Activated CD4-positive, alpha-beta T cell treated with anti-CD3 and anti-CD28 coated beads, Interleukin-2, amount 50 U/mL, for 1 hour (primary cell): ENCODE measurements around the gene RMND1.
"Not testable (repeated sequence)": the region's sequence is repeated elsewhere in the genome, so short reads cannot be mapped to it uniquely, and the experiment has no call there.

Source experiments
- DNase-seq: peaks from one replicate; pipeline ENCODE4 v3.0.0-alpha.2; 2020

Gene RMND1

DNA sequence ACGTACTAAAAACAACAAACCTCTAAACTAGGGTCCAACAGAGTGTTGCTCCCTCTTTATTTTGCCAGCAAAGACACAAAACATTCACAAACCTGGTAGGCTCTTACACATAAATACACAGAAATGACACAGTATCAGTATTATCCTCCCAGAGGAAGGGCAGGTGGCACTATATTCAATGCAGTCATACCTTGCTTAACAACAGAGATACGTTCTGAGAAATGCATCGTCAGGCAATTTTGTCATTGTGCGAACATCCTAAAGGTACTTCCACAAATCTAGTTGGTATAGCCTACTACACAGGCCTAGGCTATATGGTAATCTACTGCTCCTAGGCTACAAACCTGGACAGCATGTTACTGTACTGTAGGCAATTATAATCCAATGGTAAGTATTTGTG lies 70.2 kb downstream of the RMND1 start:
- DNase-seq = no peak

DNA sequence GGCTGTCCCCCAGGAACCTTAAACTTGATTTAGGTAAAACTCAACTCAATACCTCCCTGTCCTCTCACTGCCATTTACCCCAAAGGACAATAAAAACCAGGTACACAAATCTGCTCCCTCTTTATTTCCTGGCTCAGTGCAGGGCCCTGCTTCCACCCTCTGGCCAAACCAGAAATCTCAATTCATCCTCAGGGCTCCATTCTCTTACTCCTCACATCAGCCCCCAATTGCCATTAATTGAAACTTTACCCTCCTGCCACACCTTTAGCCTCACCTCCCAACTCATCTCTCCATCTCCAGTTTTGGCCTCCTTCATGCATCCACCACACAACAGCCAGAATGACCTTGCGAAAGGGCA lies 71.1 kb downstream of the RMND1 start:
- DNase-seq = no peak

DNA sequence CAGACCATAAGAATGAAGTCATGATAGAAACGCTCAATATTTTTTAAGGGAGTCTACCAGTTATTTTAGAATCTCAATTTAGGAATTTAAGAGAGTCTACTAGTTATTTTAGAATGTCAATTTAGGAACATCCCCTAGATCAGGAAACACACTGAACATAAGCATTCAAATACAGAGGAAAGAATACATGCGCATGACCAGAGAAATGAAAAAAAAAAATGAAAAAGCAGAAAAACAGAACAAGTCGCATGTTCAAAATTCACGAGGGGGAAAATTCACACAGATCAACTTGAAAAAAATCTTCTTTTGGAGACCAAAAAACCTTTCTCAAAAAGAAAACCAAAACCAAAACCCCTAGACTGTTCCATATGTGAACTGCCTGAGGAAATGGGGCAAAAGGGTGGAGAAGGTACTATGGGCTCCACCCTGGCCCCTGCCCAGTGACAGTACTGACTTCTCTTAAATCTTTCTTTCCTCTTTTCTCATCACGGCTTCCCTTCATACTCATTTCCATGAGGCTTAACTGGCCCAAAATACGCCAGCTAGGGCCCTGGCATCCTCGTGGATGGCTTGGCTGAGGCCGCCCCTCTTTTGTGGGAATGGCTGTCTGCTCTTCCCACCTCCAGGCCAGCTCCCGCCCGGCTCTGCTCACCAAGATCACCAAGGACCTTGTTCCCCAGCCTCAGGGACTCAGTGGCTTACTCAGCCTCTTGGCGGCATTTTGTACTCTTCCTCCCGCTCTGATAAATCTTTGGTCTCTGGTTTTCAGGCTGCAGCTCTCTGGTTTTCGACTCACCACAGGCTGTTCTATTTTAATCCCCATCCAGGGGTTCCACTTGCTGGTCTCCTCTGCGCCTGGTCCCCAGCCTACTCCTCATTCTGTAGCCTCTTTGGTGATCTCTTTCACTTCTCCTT lies 71.7 kb downstream of the RMND1 start:
- no peak for DNase-seq

DNA sequence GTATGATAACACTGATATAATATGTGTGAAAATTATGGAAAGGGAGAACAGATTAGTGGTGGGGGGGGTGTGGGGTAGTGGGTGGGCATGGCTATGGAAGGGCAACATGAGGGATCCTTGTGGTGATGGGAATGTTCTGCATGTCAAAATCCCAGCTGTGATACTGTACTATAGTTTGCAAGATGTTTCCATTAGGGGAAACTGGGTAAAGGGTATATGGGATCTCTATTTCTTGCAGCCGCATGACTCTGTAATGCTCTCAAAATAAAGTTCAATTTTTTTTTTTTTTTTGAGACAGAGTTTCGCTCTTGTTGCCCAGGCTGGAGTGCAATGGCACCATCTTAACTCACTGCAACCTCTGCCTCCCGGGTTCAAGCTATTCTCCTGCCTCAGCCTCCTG lies 74.8 kb downstream of the RMND1 start:
- no peak for DNase-seq

DNA sequence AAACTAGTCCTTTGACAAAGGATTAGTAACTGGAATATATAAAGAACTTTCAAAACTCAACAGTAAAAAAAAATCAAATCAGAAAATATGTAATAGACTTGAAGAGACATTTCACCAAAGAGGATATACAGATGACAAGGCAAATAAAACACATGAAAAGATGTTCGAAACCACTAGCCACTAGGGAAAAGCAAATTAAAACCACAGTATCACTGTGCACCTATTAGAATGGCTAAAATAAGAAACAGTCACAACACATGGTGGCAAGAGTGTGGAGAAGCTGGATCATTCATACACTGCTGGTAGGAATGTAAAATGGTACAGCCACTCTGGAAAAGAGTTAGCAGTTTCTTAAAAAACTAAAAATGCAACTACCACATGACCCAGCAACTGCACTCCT lies 75.5 kb downstream of the RMND1 start:
- DNase-seq = no peak

DNA sequence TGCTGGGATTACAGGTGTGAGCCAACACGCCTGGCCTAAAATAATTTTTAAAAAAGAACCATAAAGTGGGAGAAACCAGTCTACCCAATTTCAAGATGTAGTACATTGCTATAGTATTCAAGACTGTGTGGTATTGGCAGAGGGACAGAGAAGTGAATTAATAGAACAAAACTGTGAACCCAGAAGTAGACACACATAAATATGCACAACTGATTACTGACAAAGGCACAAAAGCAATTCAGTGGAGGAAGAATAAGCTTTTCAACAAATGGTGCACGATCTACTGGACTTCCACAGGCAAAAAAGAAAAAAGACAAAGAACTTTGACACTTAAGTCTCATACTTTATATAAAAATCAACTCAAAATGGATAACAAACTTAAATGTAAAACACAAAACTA lies 76.1 kb downstream of the RMND1 start:
- no peak for DNase-seq

DNA sequence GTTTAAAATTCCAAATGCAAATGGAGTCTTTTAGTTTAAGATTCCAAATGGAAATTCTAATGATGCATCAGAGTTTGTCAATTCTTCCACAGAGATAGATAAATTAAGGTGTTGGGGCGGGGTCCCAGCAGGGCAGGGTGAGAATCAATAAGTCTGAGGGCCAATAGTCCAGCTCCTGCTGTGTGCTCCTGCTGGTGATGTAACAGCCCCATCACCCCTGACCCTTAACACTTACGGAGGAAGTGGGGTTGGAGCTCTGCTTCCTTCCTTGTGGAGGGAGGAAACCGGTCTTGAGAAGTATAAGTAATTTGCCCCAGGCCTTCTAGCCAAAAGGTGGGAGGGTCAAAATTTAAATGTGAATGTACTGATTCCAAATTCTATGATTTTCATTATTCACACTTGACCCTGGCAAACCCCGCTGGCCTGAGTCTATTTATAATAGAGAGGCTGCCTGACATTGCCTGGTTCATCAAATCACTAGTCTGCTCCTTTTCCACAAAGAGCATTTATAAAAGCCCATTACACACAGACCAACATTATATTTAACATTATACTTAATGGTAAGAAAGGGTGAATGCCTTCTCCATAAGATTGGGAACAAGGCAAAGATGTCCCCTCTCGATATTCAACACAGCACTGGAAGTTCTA lies 77.8 kb downstream of the RMND1 start:
- no peak for DNase-seq

DNA sequence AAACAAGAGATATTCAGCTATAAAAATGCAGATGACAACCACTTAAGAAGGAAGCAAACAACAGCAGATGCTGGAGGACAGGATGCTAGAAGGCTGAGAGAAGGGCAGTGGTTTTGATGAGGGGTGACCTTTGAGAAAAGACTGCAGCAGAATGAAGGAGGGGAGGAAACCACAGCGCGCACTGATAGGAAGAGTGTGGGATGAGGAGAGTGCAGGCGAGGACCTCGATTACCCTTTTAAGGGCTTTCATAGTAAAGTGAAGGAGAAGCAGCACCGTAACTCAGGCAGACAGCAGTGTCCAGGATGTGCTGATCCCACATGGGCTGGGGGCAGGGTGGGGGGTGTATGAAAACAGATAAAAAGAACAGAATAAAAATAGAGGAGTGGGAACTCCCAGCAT lies 79.8 kb downstream of the RMND1 start:
- no peak for DNase-seq

DNA sequence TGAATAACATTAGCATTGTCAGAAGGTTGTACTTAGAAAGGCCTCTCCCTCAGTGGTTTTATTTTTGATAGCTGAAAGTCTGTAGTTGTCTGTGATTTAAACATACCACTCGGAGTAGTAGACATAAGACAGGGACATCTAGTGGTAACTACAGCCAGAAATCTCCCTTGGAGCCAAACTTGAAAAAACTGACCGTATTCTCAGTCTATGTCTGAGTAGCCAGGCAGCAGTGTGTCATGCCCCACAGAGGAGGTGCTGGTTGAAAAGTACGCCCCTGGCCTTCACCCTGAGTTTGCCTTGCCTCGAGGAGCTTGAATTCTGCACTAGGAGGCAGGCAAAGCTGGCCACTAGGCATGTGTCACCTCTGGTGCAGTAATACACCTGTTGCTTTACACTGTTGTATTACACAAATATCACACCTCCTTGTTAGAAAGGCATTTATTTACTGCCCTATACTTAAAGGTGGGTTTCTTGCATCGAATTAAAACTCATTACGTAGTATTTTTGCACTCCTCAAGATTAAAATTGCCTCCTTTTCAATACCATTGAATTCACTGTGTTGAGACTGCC lies 81.3 kb downstream of the RMND1 start:
- DNase-seq = no peak

DNA sequence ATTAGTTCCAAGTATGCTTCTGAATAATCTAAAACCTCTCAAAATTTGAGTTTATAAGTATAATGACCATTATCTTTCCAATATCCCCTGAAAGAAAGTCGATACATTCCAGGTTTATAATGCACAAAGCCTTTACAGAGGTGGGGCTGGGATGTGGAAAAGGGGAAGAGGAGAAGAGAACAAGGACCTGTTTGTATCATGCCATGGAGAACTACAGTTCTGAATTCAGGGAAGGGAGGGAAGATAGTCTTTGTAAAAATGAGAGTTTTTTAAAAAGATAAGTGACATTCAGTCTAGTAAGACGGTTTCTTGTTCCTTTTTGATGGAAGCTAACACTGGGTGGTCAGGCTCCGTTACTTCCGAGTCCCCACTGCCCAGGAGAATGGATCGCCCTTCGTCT lies 86.7 kb downstream of the RMND1 start:
- no peak for DNase-seq

DNA sequence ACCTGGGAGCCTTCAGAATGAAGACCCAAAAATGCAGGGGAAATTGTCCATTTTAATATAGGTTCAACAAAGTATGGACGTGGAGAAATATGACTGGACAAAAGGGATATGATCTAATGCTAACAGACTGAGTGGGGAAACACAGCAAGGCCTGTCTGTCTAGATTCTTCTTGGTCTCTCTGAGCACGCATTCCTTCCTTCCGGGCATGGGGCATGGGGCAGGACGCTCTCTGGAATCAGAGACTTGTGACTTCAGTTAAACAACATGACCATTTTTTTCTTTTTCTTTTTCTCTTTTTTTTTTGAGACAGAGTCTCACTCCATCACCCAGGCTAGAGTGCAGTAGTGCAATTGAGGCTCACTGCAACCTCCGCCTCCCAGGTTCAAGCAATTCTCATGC lies 92.4 kb downstream of the RMND1 start:
- DNase-seq = no peak

DNA sequence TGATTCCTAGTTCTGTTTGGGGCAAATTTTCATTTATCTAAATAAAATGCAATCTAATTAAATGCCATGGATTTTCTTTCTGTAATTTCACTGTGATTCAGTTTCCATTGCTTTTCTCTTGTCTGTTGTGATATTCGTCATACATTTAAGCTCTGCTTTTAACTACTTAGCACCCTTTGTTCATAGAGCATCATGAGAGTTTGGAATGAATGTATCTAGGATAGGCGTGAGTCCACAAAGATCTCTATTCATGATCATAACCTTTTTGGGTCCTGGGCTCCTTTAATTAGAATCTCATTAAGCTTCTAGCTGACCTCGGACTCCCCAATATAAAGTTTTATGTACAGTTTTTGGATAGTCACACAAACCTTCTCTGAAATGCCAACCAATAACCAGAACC lies 93.5 kb downstream of the RMND1 start:
- no peak for DNase-seq

DNA sequence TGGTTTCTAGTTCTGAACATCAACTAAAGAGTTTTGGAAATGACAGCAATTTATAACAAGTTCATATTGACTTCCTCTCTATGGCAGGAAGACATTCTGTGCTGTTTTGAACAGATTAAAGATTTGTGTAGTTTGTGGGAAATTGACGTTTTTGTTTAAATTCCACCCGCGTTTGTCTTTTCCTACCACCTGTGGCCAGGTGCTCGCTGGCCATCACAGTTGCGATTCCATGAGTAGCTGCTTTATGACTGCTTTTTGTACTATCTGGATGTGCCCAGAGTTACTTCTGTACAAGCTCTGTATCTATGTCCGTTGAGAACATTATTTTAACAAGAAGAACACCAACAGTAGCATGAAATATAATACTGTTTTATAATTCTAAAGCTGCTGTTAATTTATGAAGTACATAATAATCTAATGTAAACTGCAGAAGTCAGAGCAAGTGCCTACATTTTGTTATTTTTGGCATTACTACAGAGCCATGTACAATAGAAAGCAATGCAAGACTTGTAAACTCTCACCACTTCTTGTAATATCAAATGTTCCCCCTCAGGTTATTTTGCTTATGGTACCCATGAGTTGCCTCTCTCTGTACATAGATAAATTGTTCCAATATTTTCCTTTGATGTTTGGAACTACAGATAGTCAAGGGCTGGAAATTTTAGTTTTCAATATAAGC lies 94.0 kb downstream of the RMND1 start:
- no peak for DNase-seq

DNA sequence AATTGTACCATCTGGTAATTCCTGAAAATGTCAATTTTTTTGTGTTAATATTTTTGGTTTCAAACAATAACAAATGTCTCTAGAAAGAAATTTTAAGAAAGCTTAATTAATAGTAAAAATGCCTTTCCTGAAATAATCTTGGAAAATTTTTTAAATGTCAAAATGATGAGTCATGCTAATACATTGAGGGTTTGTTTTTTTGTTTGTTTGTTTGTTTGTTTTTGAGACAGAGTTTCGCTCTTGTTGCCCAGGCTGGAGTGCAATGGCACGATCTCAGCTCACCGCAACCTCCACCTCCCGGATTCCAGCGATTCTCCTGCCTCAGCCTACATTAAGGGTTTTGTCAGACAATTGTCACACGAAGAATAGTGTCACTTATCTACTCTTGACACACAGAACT lies 94.9 kb downstream of the RMND1 start:
- DNase-seq = not testable (repeated sequence)
